Tibial nerve (tissue), 4 donors: ENCODE measurements around the gene MTA3. TPM values are rescaled to one million over a fixed set of nuclear protein-coding genes. Genes with fewer than 3 reads are reported as not detected.

Experiments
- DNase-seq, 2 donors: peaks; one replicate each; pipeline ENCODE4 v3.0.0-alpha.2; 2019; ENCODE audit warnings: low spot score in 2 of 2
- H3K27ac ChIP-seq, 4 donors: fragments of 200-600 bp; sonication (generic) in 3 of 4; one replicate each; pipeline ENCODE4 v1.5.1; 2017 to 2019; ENCODE audit warnings: mild to moderate bottlenecking in 1 of 4
- H3K27me3 ChIP-seq, 2 donors: fragments of 200-600 bp; sonication (generic) in 1 of 2; one replicate each; pipeline versions ENCODE4 v1.5.1 to v1.6.0; 2017 to 2019
- H3K36me3 ChIP-seq, 3 donors: fragments of 200-600 bp; sonication (generic); one replicate each; pipeline ENCODE4 v1.5.1; 2018 to 2019
- H3K4me1 ChIP-seq, 4 donors: fragments of 200-600 bp; sonication (generic) in 3 of 4; one replicate each; pipeline ENCODE4 v1.5.1; 2017 to 2019
- H3K4me3 ChIP-seq, 4 donors: fragments of 200-600 bp; sonication (generic) in 3 of 4; one replicate each; pipeline ENCODE4 v1.5.1; 2017 to 2019; ENCODE audit warnings: mild to moderate bottlenecking in 1 of 4, moderate library complexity in 1 of 4
- H3K9me3 ChIP-seq, 4 donors: fragments of 200-600 bp; sonication (generic) in 3 of 4; one replicate each; pipeline ENCODE4 v1.5.1; 2017 to 2019
- CTCF ChIP-seq, 5 experiments: fragments of 200-600 bp in 3 of 5; fragments of 450-650 bp in 2 of 5; sonication (generic) in 3 of 5; IDR thresholded peaks; one replicate each; pipeline ENCODE4 v1.5.1; 2016 to 2019; ENCODE audit warnings: antibody characterized with exemption in 5 of 5, mild to moderate bottlenecking in 3 of 5, moderate library complexity in 2 of 5
- EP300 ChIP-seq, 2 donors: sonication (generic); formaldehyde crosslinking; IDR thresholded peaks; one replicate each; pipeline ENCODE4 v1.6.1; 2017; ENCODE audit warnings: antibody characterized with exemption in 2 of 2, mild to moderate bottlenecking in 1 of 2
- POLR2A ChIP-seq, 2 donors: fragments of 450-650 bp; IDR thresholded peaks; one replicate each; pipeline ENCODE4 v1.6.1; 2017; ENCODE audit warnings: antibody characterized with exemption in 2 of 2, mild to moderate bottlenecking in 2 of 2, moderate library complexity in 2 of 2
- WGBS, 2 donors: methylation state at CpG; one replicate each; pipeline ENCODE4 v1.1.5; 2018; 5-methylcytosine and 5-hydroxymethylcytosine counted together
- total RNA-seq, 4 donors: library from RNA; depleted of rRNA; stranded (reverse); fragments of >200 nt; gene quantifications; one replicate each; pipeline ENCODE4 v1.1.0, GENCODE V29; 2016

MTA3 gene
- total RNA-seq, 4 donors from 2014 or later = 33.1 to 47.0 (median 42.5) TPM

DNA sequence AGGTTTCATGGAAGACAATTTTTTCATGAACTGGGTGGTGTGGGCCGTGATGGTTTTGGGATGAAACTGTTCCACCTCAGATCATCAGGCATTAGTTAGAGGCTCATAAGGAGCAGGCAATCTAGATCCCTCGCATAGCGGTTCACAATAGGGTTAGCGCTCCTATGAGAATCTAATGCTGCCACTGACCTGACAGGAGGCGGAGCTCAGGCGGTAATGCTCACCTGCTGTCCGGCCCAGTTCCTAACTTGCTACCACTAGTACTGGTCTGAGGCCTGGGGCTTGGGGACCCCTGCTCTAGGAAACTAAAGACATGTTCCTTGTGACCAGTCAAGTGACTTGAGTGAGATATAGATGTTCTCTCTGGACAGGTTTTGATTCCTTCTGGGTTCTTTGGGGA is 146.3 kb downstream of the MTA3 start:
- 95 to 96% methylated on average over 7 of the region's 7 CpGs for WGBS, 2 donors
- TF ChIP-seq POLR2A (IDR thresholded peaks at IDR 0.05) (no peak), CTCF (IDR thresholded peaks at IDR 0.05) (no peak), EP300 (IDR thresholded peaks at IDR 0.05) (no peak)
- Histone ChIP-seq H3K36me3 (peaks cover 0 to 10% (median 0%) of the 10 kb centered on the region in 3 donors), H3K9me3 (no peaks in the 10 kb centered on the region), H3K27ac (no peak overlapping the region), H3K4me3 (no peak overlapping the region), H3K4me1 (no peaks in the 10 kb centered on the region), H3K27me3 (no peaks in the 10 kb centered on the region)
- no peak for DNase-seq

GRCh38 chr2:42721898-42722297 is 153.5 kb downstream of the MTA3 start:
- 75% methylated on average over 2 of the region's 2 CpGs for WGBS, 2 donors
- peak overlapping the region in 1 of 4 donors; percentile 47 for H3K27ac ChIP-seq
- peaks cover 0 to 13% (median 2%) of the 10 kb centered on the region in 4 donors for H3K4me1 ChIP-seq
- no peak overlapping the region for H3K4me3 ChIP-seq
- DNase-seq = no peak
- H3K27me3 ChIP-seq = no peaks in the 10 kb centered on the region
- no peaks in the 10 kb centered on the region for H3K9me3 ChIP-seq
- TF ChIP-seq EP300 (IDR thresholded peaks at IDR 0.05) (no peak), CTCF (IDR thresholded peaks at IDR 0.05) (no peak), POLR2A (IDR thresholded peaks at IDR 0.05) (no peak)
- peaks cover 0 to 26% (median 0%) of the 10 kb centered on the region in 3 donors for H3K36me3 ChIP-seq

- Histone ChIP-seq H3K9me3 (no peaks in the 10 kb centered on the region), H3K27ac (peak overlapping the region in 1 of 4 donors; percentile 47), H3K36me3 (peaks cover 0 to 33% (median 0%) of the 10 kb centered on the region in 3 donors), H3K4me1 (peaks cover 0 to 13% (median 2%) of the 10 kb centered on the region in 4 donors), H3K4me3 (no peak overlapping the region), H3K27me3 (no peaks in the 10 kb centered on the region)
- TF ChIP-seq EP300 (IDR thresholded peaks at IDR 0.05) (no peak), POLR2A (IDR thresholded peaks at IDR 0.05) (no peak), CTCF (IDR thresholded peaks at IDR 0.05) (no peak)
- peak in 1 of 2 donors; percentile 58 for DNase-seq
- WGBS, 2 donors = 67 to 72% methylated on average over 7 of the region's 7 CpGs
Observed at GRCh38 chr2:42722320-42723190, 154.1 kb downstream of the MTA3 start.

DNA sequence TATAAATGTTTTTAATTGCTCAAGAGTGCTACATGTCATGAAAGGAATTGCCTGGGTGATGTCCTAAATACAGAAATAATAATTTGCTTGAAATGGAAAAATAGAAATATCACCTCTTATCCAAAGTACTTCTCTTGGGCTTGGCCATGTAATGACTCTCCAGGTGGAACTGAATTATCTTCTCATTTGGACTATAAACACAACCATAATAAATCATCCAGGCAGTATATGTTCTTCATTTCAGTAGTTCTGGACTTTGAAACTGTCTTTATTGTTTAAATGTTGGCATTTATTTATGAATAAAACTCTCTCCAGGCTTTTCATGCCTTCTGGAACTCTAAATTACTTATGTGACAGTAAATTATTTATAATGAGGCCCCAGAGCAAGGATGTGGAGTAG is 155.0 kb downstream of the MTA3 start:
- H3K4me3 ChIP-seq = no peak overlapping the region
- H3K27me3 ChIP-seq = no peaks in the 10 kb centered on the region
- H3K4me1 ChIP-seq = peaks cover 0 to 13% (median 2%) of the 10 kb centered on the region in 4 donors
- TF ChIP-seq POLR2A (IDR thresholded peaks at IDR 0.05) = no peak
- TF ChIP-seq EP300 (IDR thresholded peaks at IDR 0.05) = no peak
- TF ChIP-seq CTCF (IDR thresholded peaks at IDR 0.05) = no peak
- H3K27ac ChIP-seq = no peak overlapping the region
- DNase-seq = no peak
- H3K9me3 ChIP-seq = no peaks in the 10 kb centered on the region
- peaks cover 0 to 39% (median 0%) of the 10 kb centered on the region in 3 donors for H3K36me3 ChIP-seq

DNA sequence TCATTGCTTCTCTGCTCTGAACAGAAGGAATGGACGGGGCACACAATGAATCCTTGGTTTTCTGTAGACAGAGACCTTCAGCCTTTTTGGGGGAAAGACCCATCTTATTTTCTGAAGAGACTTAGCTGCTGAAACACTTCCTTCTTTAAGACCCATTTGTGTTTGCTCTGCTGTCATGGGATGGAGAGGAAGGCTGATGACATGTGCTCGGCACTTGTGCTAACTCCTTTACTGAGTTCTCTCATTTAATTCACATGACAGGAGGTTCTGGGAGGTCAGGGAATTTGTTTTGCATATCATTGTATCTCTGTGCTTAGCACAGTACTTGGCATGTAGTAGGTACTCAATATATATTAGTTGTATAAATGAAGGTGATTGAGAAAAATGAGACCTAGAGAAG is 156.5 kb downstream of the MTA3 start:
- no peak overlapping the region for H3K27ac ChIP-seq
- H3K9me3 ChIP-seq = peaks cover 0 to 9% (median 3%) of the 10 kb centered on the region in 4 donors
- DNase-seq = no peak
- peaks cover 0 to 13% (median 2%) of the 10 kb centered on the region in 4 donors for H3K4me1 ChIP-seq
- WGBS, 2 donors = 76 to 87% methylated on average over 2 of the region's 2 CpGs
- H3K36me3 ChIP-seq = peaks cover 0 to 49% (median 0%) of the 10 kb centered on the region in 3 donors
- no peak for TF ChIP-seq POLR2A (IDR thresholded peaks at IDR 0.05)
- no peak for TF ChIP-seq CTCF (IDR thresholded peaks at IDR 0.05)
- TF ChIP-seq EP300 (IDR thresholded peaks at IDR 0.05) = no peak
- no peak overlapping the region for H3K4me3 ChIP-seq
- no peaks in the 10 kb centered on the region for H3K27me3 ChIP-seq
